HG03175 (cell line): ENCODE data around the gene IMP4.

Experiments
- ATAC-seq: cut with Tn5 transposase; IDR thresholded peaks from one replicate; pipeline ENCODE4 v1.9.1; 2021; ENCODE audit warnings: mild to moderate bottlenecking, moderate library complexity; ENCODE audit not compliant: unreplicated experiment

Gene IMP4

GRCh38 chr2:130355578-130356431 lies 13.1 kb downstream of the IMP4 start, which contains the start of gene PTPN18:
Gene PTPN18 (plus strand): TSS chr2:130356056. CDS start chr2:130356108, 52 bp downstream.
- ATAC-seq, result peak; percentile 90

- ATAC-seq, result no peak
Observed at GRCh38 chr2:130357864-130358263, 15.2 kb downstream of the IMP4 start.

GRCh38 chr2:130358420-130359350 lies 16.0 kb downstream of the IMP4 start:
- no peak for ATAC-seq

GRCh38 chr2:130359466-130359865 lies 16.8 kb downstream of the IMP4 start:
- ATAC-seq, result no peak

GRCh38 chr2:130363479-130363878 lies 20.8 kb downstream of the IMP4 start:
- no peak for ATAC-seq

GRCh38 chr2:130365075-130365474 lies 22.4 kb downstream of the IMP4 start:
- ATAC-seq, result no peak

GRCh38 chr2:130365963-130366362 lies 23.3 kb downstream of the IMP4 start:
- no peak for ATAC-seq

GRCh38 chr2:130366720-130367119 lies 24.0 kb downstream of the IMP4 start:
- no peak for ATAC-seq

GRCh38 chr2:130368786-130369185 lies 26.1 kb downstream of the IMP4 start:
- ATAC-seq, result no peak

- ATAC-seq, result no peak
Observed at GRCh38 chr2:130369311-130369964, 26.7 kb downstream of the IMP4 start.

- no peak for ATAC-seq
Observed at GRCh38 chr2:130369965-130370341, 27.3 kb downstream of the IMP4 start.

- no peak for ATAC-seq
Observed at GRCh38 chr2:130370490-130370889, 27.8 kb downstream of the IMP4 start.

GRCh38 chr2:130371723-130372054 lies 29.0 kb downstream of the IMP4 start:
- ATAC-seq, result peak; percentile 31

- ATAC-seq, result peak; percentile 74
Observed at GRCh38 chr2:130372055-130372832, 29.5 kb downstream of the IMP4 start.

- ATAC-seq, result peak; percentile 1
Observed at GRCh38 chr2:130372833-130373807, 30.4 kb downstream of the IMP4 start.

GRCh38 chr2:130373808-130374365 lies 31.2 kb downstream of the IMP4 start:
- ATAC-seq, result no peak

- ATAC-seq, result no peak
Observed at GRCh38 chr2:130374587-130375290, 32.0 kb downstream of the IMP4 start.
